ENCODE results near the gene EIF2B2. TPM values are rescaled to one million over a fixed set of nuclear protein-coding genes. Genes with fewer than 3 reads are reported as not detected.

Gene EIF2B2
- total RNA-seq, 2 experiments from 2014 or later = 47.9 to 54.0 TPM

DNA sequence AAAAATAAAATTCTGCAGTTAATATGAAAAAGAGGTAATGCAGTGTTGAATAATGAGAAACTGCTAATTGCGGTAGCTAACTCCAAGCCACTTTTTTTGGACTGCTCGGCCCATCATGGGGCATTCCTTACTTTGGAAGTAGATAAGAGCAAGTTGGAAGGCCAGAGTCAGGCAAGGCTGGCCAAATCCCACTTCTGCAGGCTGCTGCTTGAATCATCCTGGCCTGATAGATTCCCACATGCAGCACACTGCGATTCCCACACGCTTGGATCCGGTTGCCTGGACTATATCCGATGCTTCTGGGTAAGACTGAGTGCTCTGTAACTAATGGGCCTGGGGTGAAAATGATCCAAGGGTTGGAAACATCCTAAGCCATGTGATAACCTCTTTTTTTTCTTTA, 10.6 kb downstream of the EIF2B2 start:
- Mint-ChIP-seq H3K9me3 (ENCODE audit: low read depth) (no peaks in the 10 kb centered on the region), H3K27me3 (no peaks in the 10 kb centered on the region), H3K4me1 (peaks cover 16% of the 10 kb centered on the region), H3K36me3 (peaks cover 33% of the 10 kb centered on the region), H3K27ac (no peak overlapping the region), H3K4me3 (no peak overlapping the region)
- DNase-seq = no peak
- no peak for ATAC-seq
- CTCF ChIA-PET = interaction anchor here (1.4 to 1.8 kb wide), 2 partner anchors 9 to 153 kb away, joined by 3 to 4 read pairs; no protein-coding TSS in a partner anchor

DNA sequence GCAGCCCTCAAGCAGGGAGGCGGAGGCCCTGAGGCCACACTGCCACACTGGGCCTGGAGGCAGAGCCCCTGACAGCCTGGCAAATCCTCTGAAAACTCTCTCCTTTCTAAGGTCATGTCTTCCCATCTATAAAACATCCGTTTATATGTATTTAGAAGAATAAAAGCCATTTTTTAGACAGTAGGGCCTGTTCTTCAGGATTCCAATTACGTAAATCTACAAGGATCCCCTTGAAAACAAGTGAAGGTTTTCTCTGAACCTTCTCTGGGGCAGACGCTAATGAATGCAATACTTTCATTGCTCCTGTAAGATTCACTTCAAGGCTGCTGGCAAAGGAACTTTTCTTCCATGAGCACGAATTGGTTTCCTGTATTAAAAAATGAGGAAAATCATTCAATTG, 12.8 kb downstream of the EIF2B2 start:
- Mint-ChIP-seq H3K4me3 (no peak overlapping the region), H3K4me1 (peaks cover 14% of the 10 kb centered on the region), H3K27ac (no peak overlapping the region), H3K36me3 (peaks cover 26% of the 10 kb centered on the region), H3K9me3 (ENCODE audit: low read depth) (no peaks in the 10 kb centered on the region), H3K27me3 (no peaks in the 10 kb centered on the region)
- DNase-seq (no peak), ATAC-seq (no peak)
- CTCF ChIA-PET = interaction anchor here (1.0 kb wide), 1 partner anchor 694 kb away, joined by 3 read pairs; no protein-coding TSS in a partner anchor

DNA sequence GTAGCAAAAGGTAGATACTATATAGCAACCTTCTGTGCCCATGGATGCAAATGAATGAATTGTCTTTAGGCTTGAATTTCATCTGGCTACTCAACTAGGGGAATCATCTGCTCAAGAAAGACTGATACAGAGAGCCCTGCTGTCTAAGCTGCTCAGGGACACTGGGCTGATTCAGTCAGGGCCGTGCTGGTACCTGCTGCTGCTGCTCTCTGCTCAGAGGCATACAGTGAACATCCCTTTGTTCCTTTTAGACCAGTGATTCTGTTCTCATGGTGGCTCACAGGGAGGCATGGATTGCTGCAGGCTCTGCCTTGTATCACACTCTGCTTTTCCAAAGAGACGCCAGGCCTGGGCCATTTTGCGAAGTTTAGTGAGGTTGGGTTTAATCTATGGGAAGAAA, 14.1 kb downstream of the EIF2B2 start:
- Mint-ChIP-seq H3K36me3 (peaks cover 29% of the 10 kb centered on the region), H3K9me3 (ENCODE audit: low read depth) (no peaks in the 10 kb centered on the region), H3K4me1 (peaks cover 3% of the 10 kb centered on the region), H3K27ac (no peak overlapping the region), H3K4me3 (no peak overlapping the region), H3K27me3 (no peaks in the 10 kb centered on the region)
- CTCF ChIA-PET = interaction anchor here (0.7 to 1.0 kb wide), 2 partner anchors 693 to 841 kb away, joined by 3 to 4 read pairs; no protein-coding TSS in a partner anchor
- DNase-seq (no peak), ATAC-seq (no peak)

DNA sequence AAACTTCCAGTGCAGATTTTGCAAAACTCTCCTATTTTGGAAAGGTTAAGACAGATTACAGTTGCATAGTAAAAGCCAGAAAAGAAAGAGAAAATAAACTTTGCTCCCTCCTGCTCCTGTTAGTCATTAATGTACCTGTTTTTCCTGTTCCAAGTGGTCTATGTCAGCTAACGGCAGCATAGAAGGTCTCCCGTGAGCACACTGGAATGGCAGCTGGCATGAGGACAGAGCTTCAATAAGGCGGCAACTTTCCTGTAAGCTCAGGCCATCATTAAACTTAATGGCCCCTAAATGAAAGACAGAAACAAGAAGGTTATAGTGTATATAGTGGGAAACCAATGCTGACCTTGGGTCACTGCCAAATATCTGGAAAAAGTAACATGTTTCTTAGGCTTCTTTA, 16.0 kb downstream of the EIF2B2 start:
- H3K36me3 Mint-ChIP-seq = peaks cover 31% of the 10 kb centered on the region
- ATAC-seq (no peak), DNase-seq (no peak)
- H3K27me3 Mint-ChIP-seq = no peaks in the 10 kb centered on the region
- no peak overlapping the region for H3K4me3 Mint-ChIP-seq
- H3K9me3 Mint-ChIP-seq (ENCODE audit: low read depth) = no peaks in the 10 kb centered on the region
- CTCF ChIA-PET = interaction anchor here (1.1 to 1.8 kb wide), 3 partner anchors 16 to 73 kb away, joined by 4 to 5 read pairs (median 5); partner anchors contain the start of gene EIF2B2
- H3K4me1 Mint-ChIP-seq = no peaks in the 10 kb centered on the region
- H3K27ac Mint-ChIP-seq = no peak overlapping the region

DNA sequence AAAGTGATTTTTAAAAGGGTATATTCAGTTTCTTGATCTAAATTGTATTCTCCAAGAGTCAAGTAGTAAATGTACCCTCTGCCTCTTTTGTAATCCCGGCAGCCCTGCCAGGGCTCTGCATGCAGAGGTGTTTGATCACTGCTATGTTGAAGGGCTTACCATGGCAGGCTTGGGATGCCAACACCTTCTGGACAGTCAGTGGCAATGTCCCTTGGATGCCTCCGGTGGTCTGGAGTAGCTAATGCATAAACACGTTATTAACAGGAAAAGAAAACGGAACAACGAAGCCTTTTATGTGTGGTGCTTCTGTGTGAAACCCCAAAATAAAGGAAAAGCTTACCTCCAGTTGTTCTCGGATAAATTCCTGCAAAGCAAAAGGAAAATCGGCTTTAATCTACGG, 19.9 kb downstream of the EIF2B2 start:
- Mint-ChIP-seq H3K27ac (no peak overlapping the region), H3K36me3 (peaks cover 24% of the 10 kb centered on the region), H3K4me3 (no peak overlapping the region), H3K27me3 (no peaks in the 10 kb centered on the region), H3K4me1 (no peaks in the 10 kb centered on the region), H3K9me3 (ENCODE audit: low read depth) (no peaks in the 10 kb centered on the region)
- DNase-seq (no peak), ATAC-seq (peak; percentile 45)
- CTCF ChIA-PET = interaction anchor here (0.8 to 3.3 kb wide), 11 partner anchors 11 to 162 kb away, joined by 3 to 15 read pairs (median 3); no protein-coding TSS in a partner anchor

DNA sequence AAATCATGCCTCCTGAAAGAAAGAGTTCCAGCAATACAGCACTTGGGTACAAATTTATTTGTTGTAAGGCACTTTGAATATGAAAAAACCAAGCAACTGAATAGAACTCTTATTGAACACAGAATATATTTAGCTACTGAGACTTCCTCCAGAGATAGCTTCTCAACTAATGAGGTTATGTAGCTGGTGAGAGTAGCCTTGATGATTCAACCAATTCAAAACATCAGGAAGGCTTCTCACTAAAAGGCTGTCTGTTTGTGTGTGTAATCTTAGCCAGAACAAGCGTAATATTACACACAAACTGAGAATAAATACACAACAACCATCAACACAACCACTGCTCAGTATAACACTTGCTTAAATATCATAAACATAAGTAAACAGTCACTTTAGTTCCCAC, 20.4 kb downstream of the EIF2B2 start:
- Mint-ChIP-seq H3K27me3 (no peaks in the 10 kb centered on the region), H3K9me3 (ENCODE audit: low read depth) (no peaks in the 10 kb centered on the region), H3K4me1 (no peaks in the 10 kb centered on the region), H3K36me3 (peaks cover 22% of the 10 kb centered on the region), H3K4me3 (no peak overlapping the region), H3K27ac (no peak overlapping the region)
- ATAC-seq (no peak), DNase-seq (no peak)
- CTCF ChIA-PET = interaction anchor here (0.8 to 3.3 kb wide), 11 partner anchors 11 to 162 kb away, joined by 3 to 15 read pairs (median 3); no protein-coding TSS in a partner anchor

DNA sequence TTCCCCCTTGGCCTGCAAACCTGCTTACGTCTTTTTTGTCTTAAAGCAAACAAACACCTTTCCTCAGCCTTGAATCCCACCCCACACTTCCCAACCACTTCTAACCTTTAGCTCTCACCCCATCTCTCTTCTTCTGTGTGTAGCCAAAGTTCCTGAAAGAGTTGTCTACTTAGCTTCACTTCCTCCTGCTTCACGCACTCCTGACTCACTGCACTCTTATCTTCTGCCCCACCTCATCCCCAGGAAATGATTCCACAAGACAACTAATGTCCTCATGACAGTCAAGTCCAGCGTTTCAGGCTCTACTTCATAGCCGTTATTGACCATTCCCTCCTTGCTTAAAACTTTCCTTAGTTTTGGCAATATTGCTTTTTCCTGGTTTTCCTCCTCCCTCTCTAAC, 22.4 kb downstream of the EIF2B2 start:
- no peak overlapping the region for H3K27ac Mint-ChIP-seq
- no peak for DNase-seq
- no peaks in the 10 kb centered on the region for H3K27me3 Mint-ChIP-seq
- H3K9me3 Mint-ChIP-seq (ENCODE audit: low read depth) = no peaks in the 10 kb centered on the region
- no peak for ATAC-seq
- no peak overlapping the region for H3K4me3 Mint-ChIP-seq
- H3K4me1 Mint-ChIP-seq = no peaks in the 10 kb centered on the region
- peaks cover 20% of the 10 kb centered on the region for H3K36me3 Mint-ChIP-seq
- CTCF ChIA-PET = interaction anchor here (1.5 to 3.3 kb wide), 6 partner anchors 11 to 164 kb away, joined by 3 to 15 read pairs (median 5); no protein-coding TSS in a partner anchor

DNA sequence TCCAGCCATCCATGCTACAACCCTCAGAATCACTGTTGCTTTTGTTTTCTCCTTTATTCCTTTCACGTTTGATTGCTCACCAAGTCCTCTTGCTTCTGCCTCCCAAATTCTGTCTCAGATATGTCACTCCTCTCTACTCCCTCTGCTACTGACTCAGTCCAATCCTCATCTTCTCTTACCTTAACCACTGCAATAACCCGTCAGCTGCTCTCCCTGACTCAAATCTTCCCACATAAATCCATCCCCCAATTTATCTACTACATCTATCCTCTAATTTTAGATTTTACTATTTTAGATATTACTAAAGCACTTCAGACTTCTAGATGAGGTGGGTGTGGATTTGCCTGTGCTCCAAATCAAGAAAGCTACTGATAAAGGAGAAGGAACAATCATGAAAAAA, 23.2 kb downstream of the EIF2B2 start:
- peaks cover 22% of the 10 kb centered on the region for H3K36me3 Mint-ChIP-seq
- H3K4me1 Mint-ChIP-seq = no peaks in the 10 kb centered on the region
- no peak overlapping the region for H3K4me3 Mint-ChIP-seq
- DNase-seq (no peak), ATAC-seq (no peak)
- H3K27me3 Mint-ChIP-seq = no peaks in the 10 kb centered on the region
- H3K9me3 Mint-ChIP-seq (ENCODE audit: low read depth) = no peaks in the 10 kb centered on the region
- CTCF ChIA-PET = no interaction called here
- H3K27ac Mint-ChIP-seq = no peak overlapping the region

DNA sequence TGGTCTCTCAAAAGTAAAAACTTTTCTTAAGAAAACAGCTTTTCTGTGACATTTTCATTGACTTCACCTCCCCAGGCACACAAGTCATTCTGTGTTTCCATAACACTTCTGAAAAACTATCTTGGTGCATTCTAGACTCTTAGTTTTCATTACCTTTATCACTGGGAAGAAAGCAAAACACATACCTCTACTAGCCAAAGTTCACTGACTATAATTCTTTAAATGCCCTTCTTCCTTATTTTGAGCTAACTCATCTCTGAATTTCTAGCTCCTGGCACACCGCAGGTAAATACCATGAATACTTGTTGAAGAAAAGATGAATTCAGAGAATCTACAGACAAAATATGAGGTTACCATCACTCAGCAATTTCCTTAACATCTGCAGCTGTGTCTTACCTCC, 27.4 kb downstream of the EIF2B2 start:
- H3K4me3 Mint-ChIP-seq = no peak overlapping the region
- no peak overlapping the region for H3K27ac Mint-ChIP-seq
- no peaks in the 10 kb centered on the region for H3K4me1 Mint-ChIP-seq
- no peaks in the 10 kb centered on the region for H3K27me3 Mint-ChIP-seq
- DNase-seq = no peak
- no peaks in the 10 kb centered on the region for H3K9me3 Mint-ChIP-seq (ENCODE audit: low read depth)
- no peak for ATAC-seq
- CTCF ChIA-PET = interaction anchor here (0.6 kb wide), 1 partner anchor 152 kb away, joined by 3 read pairs; no protein-coding TSS in a partner anchor
- peaks cover 22% of the 10 kb centered on the region for H3K36me3 Mint-ChIP-seq

DNA sequence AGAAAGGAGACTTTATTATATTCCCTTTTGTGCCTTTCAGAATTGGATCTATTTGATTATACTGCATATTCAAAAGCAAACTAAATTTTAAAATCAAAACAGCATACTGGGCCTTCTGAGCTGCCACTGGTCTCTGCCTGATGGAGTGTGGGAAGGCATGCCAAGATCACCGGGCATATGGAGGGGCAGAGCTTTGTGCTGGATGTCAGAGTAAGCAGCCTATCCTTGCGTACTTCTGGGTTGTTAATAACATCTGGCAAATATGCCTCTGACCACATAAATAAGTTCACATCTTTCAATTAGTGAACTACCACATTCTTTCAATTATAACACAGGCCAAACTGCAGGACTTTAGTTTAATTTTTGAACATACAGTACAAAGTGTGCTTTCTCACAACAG, 30.2 kb downstream of the EIF2B2 start:
- no peak for DNase-seq
- no peak overlapping the region for H3K27ac Mint-ChIP-seq
- H3K27me3 Mint-ChIP-seq = no peaks in the 10 kb centered on the region
- no peak for ATAC-seq
- CTCF ChIA-PET = interaction anchor here (0.8 to 1.4 kb wide), 2 partner anchors 16 to 74 kb away, joined by 3 read pairs; no protein-coding TSS in a partner anchor
- H3K4me3 Mint-ChIP-seq = no peak overlapping the region
- H3K4me1 Mint-ChIP-seq = no peaks in the 10 kb centered on the region
- H3K9me3 Mint-ChIP-seq (ENCODE audit: low read depth) = no peaks in the 10 kb centered on the region
- H3K36me3 Mint-ChIP-seq = peaks cover 30% of the 10 kb centered on the region

DNA sequence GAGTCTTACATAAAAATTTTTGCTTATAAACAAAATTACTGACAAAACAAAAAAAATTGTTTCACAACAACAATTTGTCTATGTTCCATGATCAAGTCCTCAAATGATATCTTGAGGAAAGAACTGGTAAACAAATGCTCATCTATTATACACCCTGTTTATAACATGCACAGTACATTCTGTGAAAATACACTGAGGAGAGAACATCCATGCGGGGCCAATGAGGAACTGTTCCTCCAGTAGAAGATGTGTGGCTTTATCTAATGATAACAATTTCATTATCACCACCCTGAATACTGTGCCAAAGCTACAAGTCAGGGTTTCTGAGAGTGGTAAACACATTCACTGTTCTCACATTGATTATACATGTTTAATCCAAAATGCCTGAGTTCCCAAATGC, 37.8 kb downstream of the EIF2B2 start:
- no peaks in the 10 kb centered on the region for H3K27me3 Mint-ChIP-seq
- H3K27ac Mint-ChIP-seq = no peak overlapping the region
- CTCF ChIA-PET = interaction anchor here (0.6 to 0.8 kb wide), 2 partner anchors 48 to 63 kb away, joined by 3 read pairs; no protein-coding TSS in a partner anchor
- peaks cover 15% of the 10 kb centered on the region for H3K36me3 Mint-ChIP-seq
- no peaks in the 10 kb centered on the region for H3K9me3 Mint-ChIP-seq (ENCODE audit: low read depth)
- DNase-seq = no peak
- H3K4me3 Mint-ChIP-seq = no peak overlapping the region
- no peak for ATAC-seq
- H3K4me1 Mint-ChIP-seq = peaks cover 9% of the 10 kb centered on the region

DNA sequence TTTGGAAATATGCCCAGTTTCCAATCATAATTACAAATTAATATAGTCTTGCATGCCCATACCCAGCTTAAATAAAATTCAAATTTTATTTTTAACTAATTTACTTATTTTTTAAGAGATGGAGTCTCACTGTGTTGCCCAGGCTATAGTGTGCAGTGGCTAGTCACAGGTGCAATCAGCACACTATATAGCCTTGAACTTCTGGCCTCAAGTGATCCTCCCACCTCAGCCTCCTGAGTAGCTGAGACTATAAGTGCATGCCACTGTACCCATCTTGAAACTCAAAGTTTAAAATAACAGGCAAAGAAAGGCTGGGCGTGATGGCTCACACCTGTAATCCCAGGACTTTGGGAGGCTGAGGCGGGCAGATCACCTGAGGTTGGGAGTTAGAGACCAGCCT, 38.2 kb downstream of the EIF2B2 start:
- DNase-seq (no peak), ATAC-seq (no peak)
- H3K27ac Mint-ChIP-seq = no peak overlapping the region
- peaks cover 11% of the 10 kb centered on the region for H3K4me1 Mint-ChIP-seq
- CTCF ChIA-PET = interaction anchor here (0.8 kb wide), 1 partner anchor 47 kb away, joined by 3 read pairs; no protein-coding TSS in a partner anchor
- peaks cover 15% of the 10 kb centered on the region for H3K36me3 Mint-ChIP-seq
- H3K4me3 Mint-ChIP-seq = no peak overlapping the region
- no peaks in the 10 kb centered on the region for H3K9me3 Mint-ChIP-seq (ENCODE audit: low read depth)
- H3K27me3 Mint-ChIP-seq = no peaks in the 10 kb centered on the region

DNA sequence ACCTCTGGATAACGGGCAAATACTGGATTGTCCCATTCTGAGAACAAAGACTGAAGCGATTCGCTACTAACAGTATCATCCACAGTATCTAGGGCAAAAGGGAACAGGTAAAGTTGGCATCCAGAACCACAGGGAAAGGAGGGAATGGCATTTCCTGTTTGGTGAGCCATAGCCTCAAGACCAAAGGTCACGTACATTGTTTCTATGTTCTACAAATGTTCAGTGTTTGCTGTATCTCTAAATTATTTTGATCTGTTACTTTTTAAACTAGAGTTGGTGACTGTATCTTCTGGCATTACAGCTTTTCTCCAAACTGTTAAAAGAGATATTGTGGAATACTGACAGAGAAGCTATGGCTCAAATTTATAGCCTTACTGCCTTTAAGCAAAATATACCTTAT, 38.9 kb downstream of the EIF2B2 start:
- no peak for ATAC-seq
- CTCF ChIA-PET = interaction anchor here (0.6 kb wide), 1 partner anchor 245 kb away, joined by 3 read pairs; no protein-coding TSS in a partner anchor
- peaks cover 15% of the 10 kb centered on the region for H3K36me3 Mint-ChIP-seq

DNA sequence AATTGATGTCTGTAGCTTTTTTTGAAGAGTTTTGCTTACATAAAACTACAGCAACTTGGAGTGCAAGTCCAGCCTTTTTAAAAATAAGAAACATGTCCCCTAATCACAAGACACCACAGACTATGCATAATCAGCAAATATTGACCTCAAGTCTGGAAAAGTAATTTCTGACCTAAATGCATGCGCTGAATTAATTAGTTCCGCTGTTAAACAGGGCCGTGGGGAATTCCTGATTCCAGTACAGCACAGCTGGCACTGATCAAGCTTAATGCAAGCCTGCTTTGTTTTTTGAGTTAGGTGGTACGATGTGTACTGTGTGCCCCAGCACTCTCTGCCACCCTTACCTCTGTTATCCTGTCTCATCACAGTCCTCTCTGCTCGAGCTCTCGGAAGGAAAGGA, 39.3 kb downstream of the EIF2B2 start:
- Mint-ChIP-seq H3K27me3 (no peaks in the 10 kb centered on the region), H3K27ac (no peak overlapping the region), H3K4me3 (no peak overlapping the region), H3K4me1 (peaks cover 21% of the 10 kb centered on the region), H3K36me3 (peaks cover 12% of the 10 kb centered on the region), H3K9me3 (ENCODE audit: low read depth) (no peaks in the 10 kb centered on the region)
- CTCF ChIA-PET = interaction anchor here (0.6 kb wide), 2 partner anchors 246 to 666 kb away, joined by 3 read pairs; no protein-coding TSS in a partner anchor
- DNase-seq (no peak), ATAC-seq (no peak)

More for the DNA sequence above, 38.9 kb downstream of the EIF2B2 start:
- no peak for DNase-seq
- Mint-ChIP-seq H3K4me3 (no peak overlapping the region), H3K9me3 (ENCODE audit: low read depth) (no peaks in the 10 kb centered on the region), H3K4me1 (peaks cover 17% of the 10 kb centered on the region), H3K27me3 (no peaks in the 10 kb centered on the region), H3K27ac (no peak overlapping the region)
